Measurements from ENCODE around the gene DPP3. TPM values are rescaled to one million over a fixed set of nuclear protein-coding genes. Genes with fewer than 3 reads are reported as not detected.
"Not testable (repeated sequence)": the region's sequence is repeated elsewhere in the genome, so short reads cannot be mapped to it uniquely, and the experiment has no call there.

DPP3 gene
- total RNA-seq, 6 experiments from 2014 or later, result 18.0 to 25.6 (median 22.0) TPM

DNA sequence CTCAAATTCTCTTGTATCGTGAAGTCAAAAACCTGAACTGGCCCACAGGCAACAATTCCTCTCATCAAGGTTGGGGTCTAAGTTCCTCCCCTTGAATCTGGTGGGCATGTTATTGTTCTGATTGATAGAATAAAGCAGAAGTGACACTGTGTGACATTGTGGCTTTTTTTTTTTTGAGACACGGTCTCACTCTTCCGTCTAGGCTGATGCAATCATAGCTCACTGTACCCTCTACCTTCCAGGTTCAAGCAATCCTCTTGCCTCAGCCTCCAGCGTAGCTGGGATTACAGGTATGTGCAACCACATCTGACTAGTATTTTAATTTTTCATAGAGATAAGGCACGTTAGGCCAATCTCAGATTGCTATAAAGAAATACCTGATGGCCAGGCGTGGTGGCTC is 22.4 kb upstream of the DPP3 start:
- WGBS (ENCODE audit: insufficient coverage, low coverage, low lambda C conversion rate, missing lambda C conversion rate), result 55% methylated on average over 6 of the region's 6 CpGs
- intact Hi-C loops (cut with DNase I), result no loop called here
- H3K27me3 ChIP-seq, result no peaks in the 10 kb centered on the region
- TF ChIP-seq, protein P1, sequence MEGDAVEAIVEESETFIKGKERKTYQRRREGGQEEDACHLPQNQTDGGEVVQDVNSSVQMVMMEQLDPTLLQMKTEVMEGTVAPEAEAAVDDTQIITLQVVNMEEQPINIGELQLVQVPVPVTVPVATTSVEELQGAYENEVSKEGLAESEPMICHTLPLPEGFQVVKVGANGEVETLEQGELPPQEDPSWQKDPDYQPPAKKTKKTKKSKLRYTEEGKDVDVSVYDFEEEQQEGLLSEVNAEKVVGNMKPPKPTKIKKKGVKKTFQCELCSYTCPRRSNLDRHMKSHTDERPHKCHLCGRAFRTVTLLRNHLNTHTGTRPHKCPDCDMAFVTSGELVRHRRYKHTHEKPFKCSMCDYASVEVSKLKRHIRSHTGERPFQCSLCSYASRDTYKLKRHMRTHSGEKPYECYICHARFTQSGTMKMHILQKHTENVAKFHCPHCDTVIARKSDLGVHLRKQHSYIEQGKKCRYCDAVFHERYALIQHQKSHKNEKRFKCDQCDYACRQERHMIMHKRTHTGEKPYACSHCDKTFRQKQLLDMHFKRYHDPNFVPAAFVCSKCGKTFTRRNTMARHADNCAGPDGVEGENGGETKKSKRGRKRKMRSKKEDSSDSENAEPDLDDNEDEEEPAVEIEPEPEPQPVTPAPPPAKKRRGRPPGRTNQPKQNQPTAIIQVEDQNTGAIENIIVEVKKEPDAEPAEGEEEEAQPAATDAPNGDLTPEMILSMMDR (IDR thresholded peaks at IDR 0.05), result no peak
- no peak for TF ChIP-seq POLR2A (IDR thresholded peaks at IDR 0.05)
- ATAC-seq (no peak), DNase-seq (no peak)
- no peak overlapping the region for H3K27ac ChIP-seq
- no peak overlapping the region for H3K4me3 ChIP-seq
- no peaks in the 10 kb centered on the region for H3K9me3 ChIP-seq
- no peaks in the 10 kb centered on the region for H3K36me3 ChIP-seq
- no peaks in the 10 kb centered on the region for H3K4me1 ChIP-seq

- WGBS (ENCODE audit: insufficient coverage, low coverage, low lambda C conversion rate, missing lambda C conversion rate), result 52% methylated on average over 5 of the region's 5 CpGs
Measured at GRCh38 chr11:66459138-66459778, 21.0 kb upstream of the DPP3 start.

GRCh38 chr11:66462010-66462409 is 18.2 kb upstream of the DPP3 start:
- no peak for ATAC-seq
- Histone ChIP-seq H3K9me3 (no peaks in the 10 kb centered on the region), H3K36me3 (no peaks in the 10 kb centered on the region), H3K27me3 (no peaks in the 10 kb centered on the region), H3K4me3 (no peak overlapping the region), H3K27ac (no peak overlapping the region), H3K4me1 (no peaks in the 10 kb centered on the region)
- DNase-seq, result no peak
- TF ChIP-seq, protein P1 (IDR thresholded peaks at IDR 0.05), result no peak
- TF ChIP-seq POLR2A (IDR thresholded peaks at IDR 0.05), result no peak
- intact Hi-C loops (cut with DNase I), result no loop called here

More at GRCh38 chr11:66459138-66459778, 21.0 kb upstream of the DPP3 start:
- intact Hi-C loops (cut with DNase I), result no loop called here
- DNase-seq (no peak), ATAC-seq (no peak)
- no peaks in the 10 kb centered on the region for H3K27me3 ChIP-seq
- H3K9me3 ChIP-seq, result no peaks in the 10 kb centered on the region
- TF ChIP-seq POLR2A (IDR thresholded peaks at IDR 0.05), result no peak
- TF ChIP-seq, protein P1 (IDR thresholded peaks at IDR 0.05), result no peak
- no peaks in the 10 kb centered on the region for H3K4me1 ChIP-seq
- H3K27ac ChIP-seq, result no peak overlapping the region
- H3K4me3 ChIP-seq, result no peak overlapping the region
- no peaks in the 10 kb centered on the region for H3K36me3 ChIP-seq

DNA sequence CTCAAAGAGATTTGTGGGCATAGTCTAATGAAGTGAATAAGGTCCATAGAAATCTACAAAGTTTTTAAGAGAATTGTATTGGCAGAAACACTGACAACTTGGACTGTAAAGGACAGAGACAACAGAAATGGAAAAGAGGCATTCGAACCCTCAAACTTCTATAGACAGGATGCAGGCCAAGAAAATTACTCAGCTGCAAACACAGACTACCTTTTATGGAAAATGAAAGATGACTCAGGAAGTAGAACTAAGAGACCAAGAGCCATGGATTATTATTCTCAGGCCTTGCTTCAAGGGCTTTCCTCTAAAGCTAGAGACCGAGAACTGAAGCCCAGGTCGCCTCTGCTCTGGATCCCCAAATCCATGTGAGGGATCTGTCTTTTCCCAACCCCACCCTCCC is 17.3 kb upstream of the DPP3 start:
- TF ChIP-seq POLR2A (IDR thresholded peaks at IDR 0.05), result no peak
- TF ChIP-seq, protein P1 (IDR thresholded peaks at IDR 0.05), result no peak
- no peaks in the 10 kb centered on the region for H3K27me3 ChIP-seq
- WGBS (ENCODE audit: insufficient coverage, low coverage, low lambda C conversion rate, missing lambda C conversion rate), result 72% methylated on average over 2 of the region's 3 CpGs
- DNase-seq, result no peak
- H3K4me1 ChIP-seq, result peaks cover 0 to 7% (median 0%) of the 10 kb centered on the region in 4 donors
- no peak for ATAC-seq
- intact Hi-C loops (cut with DNase I), result no loop called here
- no peak overlapping the region for H3K27ac ChIP-seq
- H3K9me3 ChIP-seq, result no peaks in the 10 kb centered on the region
- no peaks in the 10 kb centered on the region for H3K36me3 ChIP-seq
- H3K4me3 ChIP-seq, result no peak overlapping the region

- H3K9me3 ChIP-seq; intact Hi-C loops (cut with DNase I); H3K36me3 ChIP-seq; H3K4me3 ChIP-seq; DNase-seq; H3K4me1 ChIP-seq; ATAC-seq; H3K27ac ChIP-seq; H3K27me3 ChIP-seq: not testable (repeated sequence)
- 85% methylated on average over 4 of the region's 5 CpGs for WGBS (ENCODE audit: insufficient coverage, low coverage, low lambda C conversion rate, missing lambda C conversion rate)
Measured at GRCh38 chr11:66464116-66464515, 16.1 kb upstream of the DPP3 start.

Measured in right lobe of liver (tissue), 6 donors.